A673 (cell line): ENCODE measurements around the gene HTR2B. TPM values are rescaled to one million over a fixed set of nuclear protein-coding genes. Genes with fewer than 3 reads are reported as not detected.

Experiments
- BruUV-seq: library from RNA; stranded (reverse); fragments of 400-500 nt; replicated peaks from 2 replicates; lab custom pipeline; 2021; lab: Mats Ljungman, UMichigan
- CTCF ChIA-PET: fragments of 300-600 bp; sonication (Branson Sonifier 250); formaldehyde crosslinking; loops from one replicate; lab custom pipeline; 2022; ENCODE audit warnings: antibody characterized with exemption; lab: Charles Lee
- POLR2A ChIA-PET: fragments of 300-600 bp; sonication (Branson Sonifier 250); formaldehyde crosslinking; loops from one replicate; lab custom pipeline; 2022; ENCODE audit warnings: antibody characterized with exemption; ENCODE audit not compliant: low non-redundant PET; lab: Charles Lee
- DNase-seq: peaks from one replicate; pipeline ENCODE4 v3.0.0-alpha.2; 2015; ENCODE audit warnings: low spot score
- H3K27ac ChIP-seq: fragments of 200-600 bp; sonication (generic); 2 replicates; pipeline ENCODE4 v1.5.1; 2016; ENCODE audit warnings: mixed run types, low read depth, mild to moderate bottlenecking, mixed read lengths, antibody characterized with exemption, low read length; ENCODE audit not compliant: poor library complexity, severe bottlenecking
- H3K27me3 ChIP-seq: fragments of 200-600 bp; sonication (generic); replicated peaks from 2 replicates; pipeline ENCODE4 v1.6.1; 2017; ENCODE audit warnings: mixed run types, low read depth, mild to moderate bottlenecking, mixed read lengths, antibody characterized with exemption, low read length; ENCODE audit not compliant: insufficient read depth, poor library complexity
- H3K36me3 ChIP-seq: fragments of 200-600 bp; sonication (generic); 2 replicates; pipeline ENCODE4 v1.6.1; 2016; ENCODE audit warnings: mixed run types, mild to moderate bottlenecking, mixed read lengths, antibody characterized with exemption, low read length; ENCODE audit not compliant: insufficient read depth, poor library complexity, severe bottlenecking
- H3K4me1 ChIP-seq: fragments of 200-600 bp; sonication (generic); 2 replicates; pipeline ENCODE4 v1.6.1; 2017; ENCODE audit warnings: mixed run types, mild to moderate bottlenecking, mixed read lengths, antibody characterized with exemption, low read length; ENCODE audit not compliant: insufficient read depth, poor library complexity, severe bottlenecking
- H3K4me3 ChIP-seq: fragments of 200-600 bp; sonication (generic); 2 replicates; pipeline ENCODE4 v1.5.1; 2016; ENCODE audit warnings: low read depth, mixed run types, mild to moderate bottlenecking, mixed read lengths, low read length; ENCODE audit not compliant: poor library complexity, severe bottlenecking
- H3K9me3 ChIP-seq: fragments of 200-600 bp; sonication (generic); 2 replicates; pipeline ENCODE4 v1.6.1; 2016; ENCODE audit warnings: mixed run types, low read depth, mild to moderate bottlenecking, mixed read lengths, antibody characterized with exemption, low read length; ENCODE audit not compliant: poor library complexity, severe bottlenecking
- EZH2 ChIP-seq: fragments of 200-600 bp; sonication (generic); IDR thresholded peaks from 2 replicates; pipeline ENCODE4 v1.6.1; 2017; ENCODE audit warnings: borderline replicate concordance, low read depth, mild to moderate bottlenecking, mixed read lengths, antibody characterized with exemption, low read length; ENCODE audit not compliant: poor library complexity, severe bottlenecking
- intact Hi-C: fragments of 100-400 bp; cut with micrococcal nuclease; formaldehyde crosslinking; loops from one replicate; pipeline ENCODE4 v1.10.0; 2022; ENCODE audit not compliant: unreplicated experiment
- total RNA-seq: library from RNA; stranded (reverse); gene quantifications from 2 replicates; pipeline ENCODE4 v1.2.3, GENCODE V29; 2021
- TF ChIP-seq, protein P1 (sequence below): fragments of 300-800, 200-600 bp; sonication (generic); conservative IDR thresholded peaks from 2 replicates; pipeline ENCODE4 v1.5.1; 2017; ENCODE audit warnings: low read depth, mild to moderate bottlenecking, antibody characterized with exemption, low read length, moderate library complexity, mixed read lengths

The HTR2B gene
- total RNA-seq, 1 experiment from 2014 or later, result not detected

DNA sequence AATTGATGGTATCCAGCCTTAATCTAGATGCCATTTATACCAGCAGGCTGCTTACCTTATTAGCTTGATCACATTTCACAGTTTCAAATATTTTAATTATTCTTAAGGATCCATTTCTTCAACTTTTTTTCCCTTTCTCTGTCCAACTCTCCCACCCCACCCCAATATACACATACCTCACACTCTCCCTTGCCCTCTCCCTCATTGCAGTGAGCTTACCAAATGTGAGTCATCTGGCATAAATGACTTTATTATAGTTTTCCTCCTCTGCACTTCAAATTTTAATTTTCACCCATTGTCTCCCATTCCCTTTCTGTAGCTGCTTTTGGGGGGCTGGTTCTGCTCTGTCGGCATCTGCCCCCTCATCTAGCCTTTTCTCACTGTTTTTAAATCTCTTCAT is 12.9 kb downstream of the HTR2B start:
- TF ChIP-seq, protein P1, sequence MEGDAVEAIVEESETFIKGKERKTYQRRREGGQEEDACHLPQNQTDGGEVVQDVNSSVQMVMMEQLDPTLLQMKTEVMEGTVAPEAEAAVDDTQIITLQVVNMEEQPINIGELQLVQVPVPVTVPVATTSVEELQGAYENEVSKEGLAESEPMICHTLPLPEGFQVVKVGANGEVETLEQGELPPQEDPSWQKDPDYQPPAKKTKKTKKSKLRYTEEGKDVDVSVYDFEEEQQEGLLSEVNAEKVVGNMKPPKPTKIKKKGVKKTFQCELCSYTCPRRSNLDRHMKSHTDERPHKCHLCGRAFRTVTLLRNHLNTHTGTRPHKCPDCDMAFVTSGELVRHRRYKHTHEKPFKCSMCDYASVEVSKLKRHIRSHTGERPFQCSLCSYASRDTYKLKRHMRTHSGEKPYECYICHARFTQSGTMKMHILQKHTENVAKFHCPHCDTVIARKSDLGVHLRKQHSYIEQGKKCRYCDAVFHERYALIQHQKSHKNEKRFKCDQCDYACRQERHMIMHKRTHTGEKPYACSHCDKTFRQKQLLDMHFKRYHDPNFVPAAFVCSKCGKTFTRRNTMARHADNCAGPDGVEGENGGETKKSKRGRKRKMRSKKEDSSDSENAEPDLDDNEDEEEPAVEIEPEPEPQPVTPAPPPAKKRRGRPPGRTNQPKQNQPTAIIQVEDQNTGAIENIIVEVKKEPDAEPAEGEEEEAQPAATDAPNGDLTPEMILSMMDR, result no peak
- TF ChIP-seq EZH2, result no peak
- BruUV-seq, result no TSS peak
- peaks cover 12% of the 10 kb centered on the region for H3K4me1 ChIP-seq
- H3K36me3 ChIP-seq, result peaks cover 34% of the 10 kb centered on the region
- ChIA-PET POLR2A (no interaction called here), CTCF (no interaction called here)
- no peaks in the 10 kb centered on the region for H3K9me3 ChIP-seq
- H3K27ac ChIP-seq, result no peak overlapping the region
- DNase-seq, result no peak
- no peaks in the 10 kb centered on the region for H3K27me3 ChIP-seq
- no peak overlapping the region for H3K4me3 ChIP-seq
- intact Hi-C loops, result no loop called here

DNA sequence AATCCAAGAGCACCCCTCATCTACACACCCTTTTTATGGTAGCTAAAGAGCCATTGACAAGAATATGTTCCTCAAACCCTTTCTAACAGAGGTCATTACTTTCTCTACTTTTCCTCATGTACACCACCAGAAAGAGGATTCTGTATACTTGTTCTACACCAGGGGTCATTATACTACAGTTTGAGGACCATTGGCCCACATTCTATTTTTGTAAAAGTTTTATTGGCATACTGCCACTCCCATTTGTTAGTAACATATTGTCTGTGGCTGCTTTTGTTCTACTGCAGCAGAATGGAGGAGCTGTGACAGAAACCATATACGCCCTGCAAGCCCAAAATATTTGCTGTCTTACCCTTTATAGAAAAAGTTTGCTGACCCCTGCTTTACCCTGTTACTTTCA is 14.3 kb downstream of the HTR2B start:
- POLR2A ChIA-PET, result no interaction called here
- intact Hi-C loops, result no loop called here
- Histone ChIP-seq H3K4me1 (peaks cover 6% of the 10 kb centered on the region), H3K27me3 (no peaks in the 10 kb centered on the region), H3K27ac (no peak overlapping the region), H3K36me3 (peaks cover 34% of the 10 kb centered on the region), H3K9me3 (no peaks in the 10 kb centered on the region), H3K4me3 (no peak overlapping the region)
- no TSS peak for BruUV-seq
- TF ChIP-seq, protein P1, result no peak
- no peak for TF ChIP-seq EZH2
- peak; percentile 24 for DNase-seq
- CTCF ChIA-PET, result no interaction called here

DNA sequence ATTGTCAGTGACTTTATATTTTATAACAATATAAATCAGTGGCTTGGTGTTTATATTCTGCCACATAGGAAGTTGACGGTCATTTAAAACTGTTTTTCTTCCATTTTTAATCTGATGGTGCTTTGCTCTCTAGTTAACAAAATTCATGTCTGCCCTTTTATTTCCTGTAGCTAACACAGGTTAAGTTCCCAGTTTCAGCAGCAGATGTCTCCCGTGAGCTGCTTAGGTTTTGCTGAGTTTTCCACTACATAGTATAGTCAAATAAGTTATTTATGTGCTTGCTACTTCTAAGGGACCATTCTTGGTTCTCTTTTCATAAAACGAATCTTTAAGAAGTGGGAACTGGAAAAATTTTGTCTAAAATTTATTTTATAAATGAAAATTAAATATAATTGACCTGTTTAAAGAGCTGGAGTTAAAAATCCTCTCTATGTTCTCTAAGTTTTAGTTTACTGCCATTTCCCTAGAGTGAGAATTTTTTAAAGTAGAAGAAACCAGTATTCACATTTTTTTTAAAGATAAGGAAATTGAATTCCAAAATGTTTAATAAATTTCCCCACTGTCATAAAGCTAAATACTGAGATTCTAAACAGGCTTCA is 20.6 kb downstream of the HTR2B start:
- H3K4me3 ChIP-seq, result no peak overlapping the region
- H3K4me1 ChIP-seq, result no peaks in the 10 kb centered on the region
- peaks cover 33% of the 10 kb centered on the region for H3K36me3 ChIP-seq
- TF ChIP-seq, protein P1, result peak; percentile 80
- TF ChIP-seq EZH2, result no peak
- intact Hi-C loops, result loop anchor here (5.0 kb wide), 1 partner anchor 308 kb away; no protein-coding TSS in a partner anchor
- no TSS peak for BruUV-seq
- H3K27me3 ChIP-seq, result no peaks in the 10 kb centered on the region
- DNase-seq, result peak; percentile 76
- H3K9me3 ChIP-seq, result peaks cover 12% of the 10 kb centered on the region
- no peak overlapping the region for H3K27ac ChIP-seq
- POLR2A ChIA-PET, result no interaction called here
- CTCF ChIA-PET, result interaction anchor here (0.6 to 1.1 kb wide), 3 partner anchors 12 to 94 kb away, joined by 3 read pairs; no protein-coding TSS in a partner anchor
